ENCODE results near the gene ZNF658.
"Not testable (repeated sequence)": the region's sequence is repeated elsewhere in the genome, so short reads cannot be mapped to it uniquely, and the experiment has no call there.

- TF ChIP-seq CTCF (conservative IDR thresholded peaks at IDR 0.05); EZH2 (IDR thresholded peaks at IDR 0.05; ENCODE audit: low read depth): not testable (repeated sequence)
Observed at GRCh38 chr9:66901141-66901540, 616 bp downstream of the ZNF658 start.
